Measurements from ENCODE around the gene ADIRF.
"Not testable (repeated sequence)": the region's sequence is repeated elsewhere in the genome, so short reads cannot be mapped to it uniquely, and the experiment has no call there.

The ADIRF gene

DNA sequence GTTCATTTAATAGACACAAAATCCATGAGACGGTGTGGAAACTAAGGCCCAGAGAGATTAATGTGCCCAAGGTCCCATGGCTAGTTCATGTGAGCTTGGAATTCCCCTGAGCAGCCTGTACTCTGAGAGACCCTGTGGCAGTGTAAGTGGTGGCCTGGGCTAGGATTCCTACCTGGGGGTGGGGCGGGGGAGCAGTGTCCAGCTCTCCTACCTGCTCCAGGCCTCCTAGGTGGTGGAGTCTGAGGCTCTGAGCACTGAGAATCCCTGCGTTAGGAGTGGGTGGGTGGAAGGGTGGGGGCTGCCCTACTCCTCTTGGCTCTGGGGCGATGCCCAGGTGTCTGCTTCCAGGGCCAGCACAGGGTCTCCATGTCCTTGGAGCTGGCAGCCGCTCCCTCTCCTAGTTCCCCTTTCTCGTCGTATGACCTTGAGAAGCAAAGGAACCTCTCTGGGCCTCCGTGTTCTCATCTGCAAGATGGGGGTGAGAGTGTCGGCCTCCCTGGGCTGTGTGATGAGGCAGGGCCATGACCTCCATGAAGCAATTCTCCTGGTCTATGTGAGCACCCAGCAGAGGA lies 7.3 kb upstream of the ADIRF start:
- no peak for DNase-seq (ENCODE audit: low spot score)

DNA sequence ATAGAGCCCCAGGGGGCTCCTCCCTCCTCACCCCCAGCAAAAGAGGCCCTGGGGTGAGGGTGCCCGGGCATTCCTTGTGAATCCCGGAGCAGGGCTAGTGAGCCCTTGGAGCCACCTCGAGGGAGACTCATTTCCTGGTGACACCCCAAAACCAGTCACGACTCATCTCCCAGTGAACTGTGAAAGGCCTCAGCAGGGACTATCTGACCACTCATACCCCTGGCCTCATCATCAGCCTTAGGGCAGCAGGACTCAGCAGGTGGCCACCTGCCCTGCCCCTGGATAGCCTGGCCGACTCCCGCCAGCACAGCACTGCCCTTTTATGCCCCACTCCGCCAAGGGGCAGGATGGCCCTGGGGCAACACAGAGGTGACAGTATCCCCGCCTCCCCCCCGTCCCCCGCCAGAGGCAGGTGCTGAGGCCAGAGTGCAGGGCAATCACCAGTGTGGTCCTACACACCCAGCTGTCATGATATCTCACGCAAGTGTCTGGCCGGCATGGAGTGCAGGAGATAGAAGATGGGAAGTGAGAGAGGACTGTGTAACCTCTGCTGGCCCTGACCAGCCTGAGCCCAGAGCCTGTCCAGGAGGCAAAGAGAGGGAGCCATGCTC lies 6.7 kb upstream of the ADIRF start:
- no peak for DNase-seq (ENCODE audit: low spot score)

- no peak for DNase-seq (ENCODE audit: low spot score)
Measured at GRCh38 chr10:86962136-86962980, 5.9 kb upstream of the ADIRF start.

DNA sequence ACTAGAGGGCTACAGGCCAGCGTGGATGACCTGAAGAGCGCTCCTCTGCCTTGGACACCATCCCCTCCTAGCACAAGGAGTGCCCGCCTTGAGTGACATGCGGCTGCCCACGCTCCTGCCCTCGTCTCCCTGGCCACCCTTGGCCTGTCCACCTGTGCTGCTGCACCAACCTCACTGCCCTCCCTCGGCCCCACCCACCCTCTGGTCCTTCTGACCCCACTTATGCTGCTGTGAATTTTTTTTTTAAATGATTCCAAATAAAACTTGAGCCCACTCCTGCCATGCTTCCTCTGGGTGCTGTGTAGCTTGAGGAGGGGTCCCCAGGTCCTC lies 5.3 kb upstream of the ADIRF start:
- DNase-seq (ENCODE audit: low spot score) = no peak

DNA sequence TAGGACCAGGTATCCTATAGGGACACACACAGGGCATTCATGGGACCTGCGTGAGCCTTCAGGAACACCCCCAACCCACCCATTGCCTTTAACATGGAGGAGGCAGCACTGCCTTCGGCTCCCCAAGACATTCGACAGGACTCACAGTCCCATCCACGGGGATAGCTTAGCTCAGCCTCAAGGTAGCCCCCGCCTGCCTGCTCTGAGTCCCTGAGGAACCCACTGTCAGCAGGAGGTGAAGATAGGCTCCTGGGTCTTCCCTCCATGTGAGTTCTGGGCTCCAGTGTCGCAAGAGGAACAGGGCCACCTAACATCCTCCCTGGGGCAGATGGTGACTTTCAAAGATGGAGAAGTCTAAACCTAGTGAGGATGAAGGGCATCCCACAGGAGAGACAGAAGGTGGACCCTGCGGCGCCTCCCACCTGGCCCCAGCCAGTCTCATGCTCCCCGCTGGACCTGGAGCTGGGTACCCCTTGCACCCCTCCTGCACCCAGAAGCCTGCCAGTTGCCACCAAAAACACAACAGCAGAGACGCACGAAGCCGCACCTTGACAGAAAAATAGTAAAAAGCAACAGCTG lies 4.9 kb upstream of the ADIRF start:
- no peak for DNase-seq (ENCODE audit: low spot score)

- DNase-seq (ENCODE audit: low spot score) = no peak
Measured at GRCh38 chr10:86964061-86964846, 4.0 kb upstream of the ADIRF start.

DNA sequence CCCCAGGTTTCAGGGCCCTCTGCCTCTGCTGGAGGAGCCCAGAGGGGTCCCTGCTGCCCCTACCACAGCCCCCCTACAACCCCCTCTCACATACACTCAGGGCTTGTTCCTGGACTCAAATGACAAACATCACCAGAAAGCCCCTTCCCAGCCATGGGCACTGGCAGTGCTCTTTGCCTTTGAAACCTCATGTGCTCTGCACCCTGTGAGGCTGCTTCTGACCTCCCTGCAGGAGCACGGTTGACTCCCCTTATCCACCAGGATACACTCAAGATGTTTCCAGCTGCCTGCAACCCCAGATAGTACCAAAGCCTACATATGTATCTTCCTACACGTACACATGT lies 3.5 kb upstream of the ADIRF start:
- DNase-seq (ENCODE audit: low spot score) = no peak

- DNase-seq (ENCODE audit: low spot score) = no peak
Measured at GRCh38 chr10:86965986-86966654, 2.2 kb upstream of the ADIRF start.

GRCh38 chr10:86967481-86967941 lies 771 bp upstream of the ADIRF start:
- DNase-seq (ENCODE audit: low spot score) = peak; percentile 36

GRCh38 chr10:86968994-86969355 lies 693 bp downstream of the ADIRF start:
- DNase-seq (ENCODE audit: low spot score) = peak; percentile 13

GRCh38 chr10:86969421-86970041 lies 1.2 kb downstream of the ADIRF start:
- peak; percentile 83 for DNase-seq (ENCODE audit: low spot score)

GRCh38 chr10:86970162-86970981 lies 2.1 kb downstream of the ADIRF start:
- no peak for DNase-seq (ENCODE audit: low spot score)

- DNase-seq (ENCODE audit: low spot score) = no peak
Measured at GRCh38 chr10:86970982-86971231, 2.6 kb downstream of the ADIRF start.

- peak; percentile 89 for DNase-seq (ENCODE audit: low spot score)
Measured at GRCh38 chr10:86971232-86971991, 3.1 kb downstream of the ADIRF start.

GRCh38 chr10:86972613-86973380 lies 4.5 kb downstream of the ADIRF start:
- DNase-seq (ENCODE audit: low spot score) = no peak

- DNase-seq (ENCODE audit: low spot score) = no peak
Measured at GRCh38 chr10:86974484-86974883, 6.2 kb downstream of the ADIRF start.

GRCh38 chr10:86976362-86977056 lies 8.2 kb downstream of the ADIRF start:
- DNase-seq (ENCODE audit: low spot score) = no peak

GRCh38 chr10:86978457-86978856 lies 10.2 kb downstream of the ADIRF start:
- not testable (repeated sequence) for DNase-seq (ENCODE audit: low spot score)
